HEK293 (cell line): ENCODE measurements around the gene IGF1R.

Source experiments
- CTCF ChIA-PET: fragments of 350-600 bp; formaldehyde crosslinking; extraction: SDS; loops from one replicate; lab custom pipeline; 2021; ENCODE audit warnings: antibody characterized with exemption; lab: Yijun Ruan, JAX
- POLR2A ChIA-PET: fragments of 300-600 bp; formaldehyde crosslinking; extraction: SDS; loops from one replicate; lab custom pipeline; 2020; ENCODE audit warnings: antibody characterized with exemption, inconsistent platforms; lab: Yijun Ruan, JAX
- H3K27ac ChIP-seq: fragments of 200-500 bp; sonication (Bioruptor generic); 2 replicates; pipeline ENCODE4 v1.5.1; 2014; ENCODE audit warnings: low read depth, low read length, control low read depth, inconsistent platforms; ENCODE audit errors: extremely low read depth
- H3K36me3 ChIP-seq, 2 experiments: fragments of 200-500 bp in 1 of 2; sonication (Bioruptor generic) in 1 of 2; 1 replicate in 1 of 2; 2 replicates in 1 of 2; pipeline ENCODE4 v1.5.1; 2014 to 2017; ENCODE audit warnings: inconsistent platforms in 2 of 2, low read length in 2 of 2; ENCODE audit not compliant: control insufficient read depth in 2 of 2, insufficient read depth in 1 of 2
- H3K4me1 ChIP-seq: fragments of 200-500 bp; sonication (Bioruptor generic); 2 replicates; pipeline ENCODE4 v1.5.1; 2014; ENCODE audit warnings: mild to moderate bottlenecking, low read length, inconsistent platforms; ENCODE audit not compliant: control insufficient read depth, insufficient read depth
- H3K4me3 ChIP-seq: 2 replicates; pipeline ENCODE4 v1.5.1; 2011; ENCODE audit warnings: low read depth, mild to moderate bottlenecking, control low read depth, low read length, moderate library complexity
- H3K9me3 ChIP-seq: fragments of 200-500 bp; sonication (Bioruptor generic); 2 replicates; pipeline ENCODE4 v1.5.1; 2014; ENCODE audit warnings: low read depth, low read length, inconsistent platforms; ENCODE audit not compliant: control insufficient read depth, insufficient read depth
- FEZF1 ChIP-seq: fragments of 450-650 bp; formaldehyde crosslinking; IDR thresholded peaks from 2 replicates; pipeline ENCODE4 v1.5.1; 2016; ENCODE audit warnings: missing biosample characterization, missing genetic modification characterization
- IKZF3 ChIP-seq: fragments of 450-650 bp; IDR thresholded peaks from 2 replicates; pipeline ENCODE4 v1.5.0; 2018; ENCODE audit warnings: missing biosample characterization, mild to moderate bottlenecking, missing genetic modification characterization, moderate library complexity
- ZEB2 ChIP-seq: fragments of 450-650 bp; formaldehyde crosslinking; IDR thresholded peaks from 2 replicates; pipeline ENCODE4 v1.5.1; 2016; ENCODE audit warnings: missing biosample characterization, missing genetic modification characterization
- ZNF10 ChIP-seq: fragments of 450-650 bp; formaldehyde crosslinking; IDR thresholded peaks from 2 replicates; pipeline ENCODE4 v1.5.1; 2017; ENCODE audit warnings: missing biosample characterization, missing genetic modification characterization
- ZNF132 ChIP-seq: fragments of 450-650 bp; formaldehyde crosslinking; IDR thresholded peaks from 2 replicates; pipeline ENCODE4 v1.5.1; 2017; ENCODE audit warnings: missing biosample characterization, missing genetic modification characterization, borderline replicate concordance
- ZNF211 ChIP-seq: fragments of 450-650 bp; formaldehyde crosslinking; IDR thresholded peaks from 2 replicates; pipeline ENCODE4 v1.5.1; 2016; ENCODE audit warnings: low read depth, missing biosample characterization, missing genetic modification characterization
- ZNF302 ChIP-seq: fragments of 450-650 bp; formaldehyde crosslinking; IDR thresholded peaks from 2 replicates; pipeline ENCODE4 v1.5.1; 2016; ENCODE audit warnings: missing biosample characterization, missing genetic modification characterization, low read depth
- ZNF366 ChIP-seq: fragments of 450-650 bp; formaldehyde crosslinking; conservative IDR thresholded peaks from 2 replicates; pipeline ENCODE4 v1.5.1; 2016; ENCODE audit warnings: missing biosample characterization, missing genetic modification characterization
- ZNF571 ChIP-seq: fragments of 450-650 bp; formaldehyde crosslinking; IDR thresholded peaks from 2 replicates; pipeline ENCODE4 v1.5.0; 2017; ENCODE audit warnings: missing biosample characterization, missing genetic modification characterization
- ZNF658 ChIP-seq: fragments of 450-650 bp; formaldehyde crosslinking; IDR thresholded peaks from 2 replicates; pipeline ENCODE4; 2016; ENCODE audit warnings: missing biosample characterization, missing genetic modification characterization
- TF ChIP-seq, protein P1 (sequence below): fragments of 450-650 bp; formaldehyde crosslinking; IDR thresholded peaks from 2 replicates; pipeline ENCODE4 v1.5.1; 2016; ENCODE audit warnings: missing biosample characterization, missing genetic modification characterization
- TF ChIP-seq, protein P2 (sequence below): fragments of 450-650 bp; formaldehyde crosslinking; IDR thresholded peaks from 2 replicates; pipeline ENCODE4 v1.5.1; 2016; ENCODE audit warnings: missing biosample characterization, missing genetic modification characterization
- TF ChIP-seq, protein P3 (sequence below): fragments of 450-650 bp; formaldehyde crosslinking; IDR thresholded peaks from 2 replicates; pipeline ENCODE4 v1.5.1; 2016; ENCODE audit warnings: missing biosample characterization, missing genetic modification characterization
- TF ChIP-seq, protein P4 (sequence below): fragments of 450-650 bp; formaldehyde crosslinking; IDR thresholded peaks from 2 replicates; pipeline ENCODE4 v1.5.1; 2016; ENCODE audit warnings: missing biosample characterization, missing genetic modification characterization, borderline replicate concordance
- TF ChIP-seq, protein P5 (sequence below): fragments of 450-650 bp; formaldehyde crosslinking; IDR thresholded peaks from 2 replicates; pipeline ENCODE4 v1.5.1; 2017; ENCODE audit warnings: missing biosample characterization, missing genetic modification characterization
- TF ChIP-seq, protein P6 (sequence below): fragments of 450-650 bp; formaldehyde crosslinking; IDR thresholded peaks from 2 replicates; pipeline ENCODE4 v1.5.0; 2017; ENCODE audit warnings: missing biosample characterization, missing genetic modification characterization, borderline replicate concordance

IGF1R gene

DNA sequence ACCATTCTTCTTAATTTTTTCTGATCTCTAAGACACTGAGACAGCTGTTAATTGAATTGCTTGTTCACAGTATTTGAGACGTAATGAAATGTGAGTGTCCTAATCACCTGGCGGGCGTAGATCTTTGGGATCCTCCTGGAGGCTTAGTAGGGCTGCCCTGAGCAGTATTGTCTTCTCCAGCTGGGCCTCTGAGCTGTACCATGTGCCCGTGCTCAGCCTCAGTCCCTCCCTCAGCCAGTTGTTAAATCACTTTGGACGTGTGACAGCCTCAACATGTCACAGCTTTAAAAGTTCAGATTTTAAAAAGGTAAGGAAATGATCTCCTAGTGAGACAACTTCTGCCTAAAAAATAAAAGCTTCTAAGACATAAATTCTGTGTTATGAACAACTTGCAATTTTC, 35.5 kb downstream of the IGF1R start:
- H3K36me3 ChIP-seq = no peaks in the 10 kb centered on the region
- H3K4me1 ChIP-seq = peaks cover 40% of the 10 kb centered on the region
- H3K27ac ChIP-seq = no peak overlapping the region
- CTCF ChIA-PET = interaction anchor here (0.7 to 1.7 kb wide), 6 partner anchors 22 to 170 kb away, joined by 3 to 4 read pairs (median 3); no protein-coding TSS in a partner anchor
- H3K9me3 ChIP-seq = no peaks in the 10 kb centered on the region
- TF ChIP-seq, protein P1, sequence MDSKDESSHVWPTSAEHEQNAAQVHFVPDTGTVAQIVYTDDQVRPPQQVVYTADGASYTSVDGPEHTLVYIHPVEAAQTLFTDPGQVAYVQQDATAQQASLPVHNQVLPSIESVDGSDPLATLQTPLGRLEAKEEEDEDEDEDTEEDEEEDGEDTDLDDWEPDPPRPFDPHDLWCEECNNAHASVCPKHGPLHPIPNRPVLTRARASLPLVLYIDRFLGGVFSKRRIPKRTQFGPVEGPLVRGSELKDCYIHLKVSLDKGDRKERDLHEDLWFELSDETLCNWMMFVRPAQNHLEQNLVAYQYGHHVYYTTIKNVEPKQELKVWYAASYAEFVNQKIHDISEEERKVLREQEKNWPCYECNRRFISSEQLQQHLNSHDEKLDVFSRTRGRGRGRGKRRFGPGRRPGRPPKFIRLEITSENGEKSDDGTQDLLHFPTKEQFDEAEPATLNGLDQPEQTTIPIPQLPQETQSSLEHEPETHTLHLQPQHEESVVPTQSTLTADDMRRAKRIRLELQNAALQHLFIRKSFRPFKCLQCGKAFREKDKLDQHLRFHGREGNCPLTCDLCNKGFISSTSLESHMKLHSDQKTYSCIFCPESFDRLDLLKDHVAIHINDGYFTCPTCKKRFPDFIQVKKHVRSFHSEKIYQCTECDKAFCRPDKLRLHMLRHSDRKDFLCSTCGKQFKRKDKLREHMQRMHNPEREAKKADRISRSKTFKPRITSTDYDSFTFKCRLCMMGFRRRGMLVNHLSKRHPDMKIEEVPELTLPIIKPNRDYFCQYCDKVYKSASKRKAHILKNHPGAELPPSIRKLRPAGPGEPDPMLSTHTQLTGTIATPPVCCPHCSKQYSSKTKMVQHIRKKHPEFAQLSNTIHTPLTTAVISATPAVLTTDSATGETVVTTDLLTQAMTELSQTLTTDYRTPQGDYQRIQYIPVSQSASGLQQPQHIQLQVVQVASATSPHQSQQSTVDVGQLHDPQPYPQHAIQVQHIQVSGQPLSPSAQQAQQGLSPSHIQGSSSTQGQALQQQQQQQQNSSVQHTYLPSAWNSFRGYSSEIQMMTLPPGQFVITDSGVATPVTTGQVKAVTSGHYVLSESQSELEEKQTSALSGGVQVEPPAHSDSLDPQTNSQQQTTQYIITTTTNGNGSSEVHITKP = 0 out of 2 replicates have a peak, but pooled peaks have one; percentile 26
- 0 out of 2 replicates have a peak, but pooled peaks have one; percentile 3 for TF ChIP-seq ZNF10 (tag by site-specific recombination)
- TF ChIP-seq, protein P2, sequence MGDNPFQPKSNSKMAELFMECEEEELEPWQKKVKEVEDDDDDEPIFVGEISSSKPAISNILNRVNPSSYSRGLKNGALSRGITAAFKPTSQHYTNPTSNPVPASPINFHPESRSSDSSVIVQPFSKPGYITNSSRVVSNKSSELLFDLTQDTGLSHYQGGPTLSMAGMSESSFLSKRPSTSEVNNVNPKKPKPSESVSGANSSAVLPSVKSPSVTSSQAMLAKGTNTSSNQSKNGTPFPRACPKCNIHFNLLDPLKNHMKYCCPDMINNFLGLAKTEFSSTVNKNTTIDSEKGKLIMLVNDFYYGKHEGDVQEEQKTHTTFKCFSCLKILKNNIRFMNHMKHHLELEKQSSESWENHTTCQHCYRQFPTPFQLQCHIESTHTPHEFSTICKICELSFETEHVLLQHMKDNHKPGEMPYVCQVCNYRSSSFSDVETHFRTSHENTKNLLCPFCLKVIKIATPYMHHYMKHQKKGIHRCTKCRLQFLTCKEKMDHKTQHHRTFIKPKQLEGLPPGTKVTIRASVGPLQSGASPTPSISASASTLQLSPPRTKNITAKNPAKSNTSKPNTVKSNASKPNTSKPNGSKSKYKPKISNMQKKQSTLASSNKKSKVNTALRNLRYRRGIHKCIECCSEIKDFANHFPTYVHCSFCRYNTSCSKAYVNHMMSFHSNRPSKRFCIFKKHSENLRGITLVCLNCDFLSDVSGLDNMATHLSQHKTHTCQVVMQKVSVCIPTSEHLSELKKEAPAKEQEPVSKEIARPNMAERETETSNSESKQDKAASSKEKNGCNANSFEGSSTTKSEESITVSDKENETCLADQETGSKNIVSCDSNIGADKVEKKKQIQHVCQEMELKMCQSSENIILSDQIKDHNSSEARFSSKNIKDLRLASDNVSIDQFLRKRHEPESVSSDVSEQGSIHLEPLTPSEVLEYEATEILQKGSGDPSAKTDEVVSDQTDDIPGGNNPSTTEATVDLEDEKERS (tag by site-specific recombination) = no peak
- TF ChIP-seq, all 188 proteins: peak for 2
- POLR2A ChIA-PET = interaction anchor here (0.6 kb wide), 1 partner anchor 151 kb away, joined by 4 read pairs; no protein-coding TSS in a partner anchor
- H3K4me3 ChIP-seq = no peak overlapping the region

DNA sequence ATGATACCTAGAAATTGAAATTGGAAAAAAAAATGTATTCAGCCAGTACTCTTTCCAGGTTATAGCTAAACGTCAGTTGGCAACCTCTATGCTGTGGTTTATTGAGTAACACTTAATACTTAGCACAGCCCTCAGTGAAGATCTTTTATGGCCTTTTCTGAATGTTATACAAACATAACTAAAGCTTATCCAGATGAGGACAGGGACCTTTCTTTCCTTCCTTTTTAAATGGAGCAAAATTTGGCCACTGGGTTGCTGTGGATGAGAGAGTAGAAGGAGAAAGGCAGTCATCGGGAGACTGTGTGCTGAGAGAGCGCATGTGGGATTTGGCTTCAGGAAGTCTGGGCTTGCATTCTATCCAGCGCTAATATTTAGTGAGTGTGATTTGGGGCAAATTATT, 36.1 kb downstream of the IGF1R start:
- ChIA-PET CTCF (interaction anchor here (0.7 to 1.7 kb wide), 7 partner anchors 12 to 170 kb away, joined by 3 to 4 read pairs (median 3); no protein-coding TSS in a partner anchor), POLR2A (interaction anchor here (0.6 kb wide), 1 partner anchor 150 kb away, joined by 4 read pairs; no protein-coding TSS in a partner anchor)
- no peak overlapping the region for H3K27ac ChIP-seq
- TF ChIP-seq ZNF132 (tag by site-specific recombination) (no peak), ZNF366 (peak; percentile 52), IKZF3 (peak; percentile 44; the same call in 1 of the 2 replicates), ZNF211 (tag by site-specific recombination) (no peak), FEZF1 (0 out of 2 replicates have a peak, but pooled peaks have one; percentile 23), ZNF658 (tag by site-specific recombination) (no peak), ZEB2 (tag by site-specific recombination) (peak; percentile 55; the same call in 1 of the 2 replicates), ZNF571 (tag by site-specific recombination) (no peak), ZNF302 (tag by site-specific recombination) (no peak)
- TF ChIP-seq, protein P3, sequence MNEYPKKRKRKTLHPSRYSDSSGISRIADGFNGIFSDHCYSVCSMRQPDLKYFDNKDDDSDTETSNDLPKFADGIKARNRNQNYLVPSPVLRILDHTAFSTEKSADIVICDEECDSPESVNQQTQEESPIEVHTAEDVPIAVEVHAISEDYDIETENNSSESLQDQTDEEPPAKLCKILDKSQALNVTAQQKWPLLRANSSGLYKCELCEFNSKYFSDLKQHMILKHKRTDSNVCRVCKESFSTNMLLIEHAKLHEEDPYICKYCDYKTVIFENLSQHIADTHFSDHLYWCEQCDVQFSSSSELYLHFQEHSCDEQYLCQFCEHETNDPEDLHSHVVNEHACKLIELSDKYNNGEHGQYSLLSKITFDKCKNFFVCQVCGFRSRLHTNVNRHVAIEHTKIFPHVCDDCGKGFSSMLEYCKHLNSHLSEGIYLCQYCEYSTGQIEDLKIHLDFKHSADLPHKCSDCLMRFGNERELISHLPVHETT (tag by site-specific recombination) = no peak
- TF ChIP-seq, protein P4, sequence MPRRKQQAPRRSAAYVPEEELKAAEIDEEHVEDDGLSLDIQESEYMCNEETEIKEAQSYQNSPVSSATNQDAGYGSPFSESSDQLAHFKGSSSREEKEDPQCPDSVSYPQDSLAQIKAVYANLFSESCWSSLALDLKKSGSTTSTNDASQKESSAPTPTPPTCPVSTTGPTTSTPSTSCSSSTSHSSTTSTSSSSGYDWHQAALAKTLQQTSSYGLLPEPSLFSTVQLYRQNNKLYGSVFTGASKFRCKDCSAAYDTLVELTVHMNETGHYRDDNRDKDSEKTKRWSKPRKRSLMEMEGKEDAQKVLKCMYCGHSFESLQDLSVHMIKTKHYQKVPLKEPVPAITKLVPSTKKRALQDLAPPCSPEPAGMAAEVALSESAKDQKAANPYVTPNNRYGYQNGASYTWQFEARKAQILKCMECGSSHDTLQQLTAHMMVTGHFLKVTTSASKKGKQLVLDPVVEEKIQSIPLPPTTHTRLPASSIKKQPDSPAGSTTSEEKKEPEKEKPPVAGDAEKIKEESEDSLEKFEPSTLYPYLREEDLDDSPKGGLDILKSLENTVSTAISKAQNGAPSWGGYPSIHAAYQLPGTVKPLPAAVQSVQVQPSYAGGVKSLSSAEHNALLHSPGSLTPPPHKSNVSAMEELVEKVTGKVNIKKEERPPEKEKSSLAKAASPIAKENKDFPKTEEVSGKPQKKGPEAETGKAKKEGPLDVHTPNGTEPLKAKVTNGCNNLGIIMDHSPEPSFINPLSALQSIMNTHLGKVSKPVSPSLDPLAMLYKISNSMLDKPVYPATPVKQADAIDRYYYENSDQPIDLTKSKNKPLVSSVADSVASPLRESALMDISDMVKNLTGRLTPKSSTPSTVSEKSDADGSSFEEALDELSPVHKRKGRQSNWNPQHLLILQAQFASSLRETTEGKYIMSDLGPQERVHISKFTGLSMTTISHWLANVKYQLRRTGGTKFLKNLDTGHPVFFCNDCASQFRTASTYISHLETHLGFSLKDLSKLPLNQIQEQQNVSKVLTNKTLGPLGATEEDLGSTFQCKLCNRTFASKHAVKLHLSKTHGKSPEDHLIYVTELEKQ (tag by site-specific recombination) = no peak
- TF ChIP-seq, protein P5, sequence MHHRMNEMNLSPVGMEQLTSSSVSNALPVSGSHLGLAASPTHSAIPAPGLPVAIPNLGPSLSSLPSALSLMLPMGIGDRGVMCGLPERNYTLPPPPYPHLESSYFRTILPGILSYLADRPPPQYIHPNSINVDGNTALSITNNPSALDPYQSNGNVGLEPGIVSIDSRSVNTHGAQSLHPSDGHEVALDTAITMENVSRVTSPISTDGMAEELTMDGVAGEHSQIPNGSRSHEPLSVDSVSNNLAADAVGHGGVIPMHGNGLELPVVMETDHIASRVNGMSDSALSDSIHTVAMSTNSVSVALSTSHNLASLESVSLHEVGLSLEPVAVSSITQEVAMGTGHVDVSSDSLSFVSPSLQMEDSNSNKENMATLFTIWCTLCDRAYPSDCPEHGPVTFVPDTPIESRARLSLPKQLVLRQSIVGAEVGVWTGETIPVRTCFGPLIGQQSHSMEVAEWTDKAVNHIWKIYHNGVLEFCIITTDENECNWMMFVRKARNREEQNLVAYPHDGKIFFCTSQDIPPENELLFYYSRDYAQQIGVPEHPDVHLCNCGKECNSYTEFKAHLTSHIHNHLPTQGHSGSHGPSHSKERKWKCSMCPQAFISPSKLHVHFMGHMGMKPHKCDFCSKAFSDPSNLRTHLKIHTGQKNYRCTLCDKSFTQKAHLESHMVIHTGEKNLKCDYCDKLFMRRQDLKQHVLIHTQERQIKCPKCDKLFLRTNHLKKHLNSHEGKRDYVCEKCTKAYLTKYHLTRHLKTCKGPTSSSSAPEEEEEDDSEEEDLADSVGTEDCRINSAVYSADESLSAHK (tag by site-specific recombination) = no peak
- TF ChIP-seq, protein P6, sequence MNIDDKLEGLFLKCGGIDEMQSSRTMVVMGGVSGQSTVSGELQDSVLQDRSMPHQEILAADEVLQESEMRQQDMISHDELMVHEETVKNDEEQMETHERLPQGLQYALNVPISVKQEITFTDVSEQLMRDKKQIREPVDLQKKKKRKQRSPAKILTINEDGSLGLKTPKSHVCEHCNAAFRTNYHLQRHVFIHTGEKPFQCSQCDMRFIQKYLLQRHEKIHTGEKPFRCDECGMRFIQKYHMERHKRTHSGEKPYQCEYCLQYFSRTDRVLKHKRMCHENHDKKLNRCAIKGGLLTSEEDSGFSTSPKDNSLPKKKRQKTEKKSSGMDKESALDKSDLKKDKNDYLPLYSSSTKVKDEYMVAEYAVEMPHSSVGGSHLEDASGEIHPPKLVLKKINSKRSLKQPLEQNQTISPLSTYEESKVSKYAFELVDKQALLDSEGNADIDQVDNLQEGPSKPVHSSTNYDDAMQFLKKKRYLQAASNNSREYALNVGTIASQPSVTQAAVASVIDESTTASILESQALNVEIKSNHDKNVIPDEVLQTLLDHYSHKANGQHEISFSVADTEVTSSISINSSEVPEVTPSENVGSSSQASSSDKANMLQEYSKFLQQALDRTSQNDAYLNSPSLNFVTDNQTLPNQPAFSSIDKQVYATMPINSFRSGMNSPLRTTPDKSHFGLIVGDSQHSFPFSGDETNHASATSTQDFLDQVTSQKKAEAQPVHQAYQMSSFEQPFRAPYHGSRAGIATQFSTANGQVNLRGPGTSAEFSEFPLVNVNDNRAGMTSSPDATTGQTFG (tag by site-specific recombination) = no peak

More for the DNA sequence above, 36.1 kb downstream of the IGF1R start:
- Histone ChIP-seq H3K4me3 (no peak overlapping the region), H3K4me1 (peaks cover 41% of the 10 kb centered on the region), H3K36me3 (no peaks in the 10 kb centered on the region), H3K9me3 (no peaks in the 10 kb centered on the region)
